CD14-positive monocyte (primary cell): ENCODE data around the gene COG7. TPM values are rescaled to one million over a fixed set of nuclear protein-coding genes. Genes with fewer than 3 reads are reported as not detected.

ENCODE experiments used
- DNase-seq, 3 donors: peaks; one replicate each; pipeline ENCODE4 v3.0.0-alpha.2; 2011 to 2022
- H2AFZ ChIP-seq: 2 replicates; pipeline ENCODE4 v1.6.0; 2012; ENCODE audit warnings: mild to moderate bottlenecking, low read depth, low read length, inconsistent platforms; ENCODE audit not compliant: insufficient read depth, poor library complexity, severe bottlenecking
- H3K27ac ChIP-seq, 2 donors: 1 replicate in 1 of 2; 2 replicates in 1 of 2; pipeline ENCODE4 v1.5.1; 2012 to 2013; ENCODE audit warnings: low read length in 2 of 2, control low read depth in 1 of 2, inconsistent platforms in 1 of 2, low read depth in 1 of 2, mild to moderate bottlenecking in 1 of 2
- H3K27me3 ChIP-seq, 2 donors: one replicate each; pipeline versions ENCODE4 v1.6.0 to v1.6.1; 2011 to 2013; ENCODE audit warnings: low read length in 2 of 2; ENCODE audit not compliant: control insufficient read depth in 2 of 2, insufficient read depth in 2 of 2
- H3K36me3 ChIP-seq, 2 donors: replicated peaks in 1 of 2; 1 replicate in 1 of 2; 2 replicates in 1 of 2; pipeline versions ENCODE4 v1.5.1 to v1.6.1; 2012 to 2013; ENCODE audit warnings: low read length in 2 of 2, control low read depth in 1 of 2, inconsistent platforms in 1 of 2, mild to moderate bottlenecking in 1 of 2; ENCODE audit not compliant: insufficient read depth in 2 of 2, control insufficient read depth in 1 of 2
- H3K4me1 ChIP-seq, 2 donors: 1 replicate in 1 of 2; 2 replicates in 1 of 2; pipeline versions ENCODE4 v1.5.1 to v1.6.1; 2012 to 2013; ENCODE audit warnings: low read length in 2 of 2, control low read depth in 1 of 2, inconsistent platforms in 1 of 2, mild to moderate bottlenecking in 1 of 2, moderate library complexity in 1 of 2; ENCODE audit not compliant: insufficient read depth in 2 of 2, control insufficient read depth in 1 of 2
- H3K4me2 ChIP-seq: replicated peaks from 2 replicates; pipeline ENCODE3; 2012; ENCODE audit warnings: low read length, moderate library complexity, mild to moderate bottlenecking; ENCODE audit not compliant: poor library complexity, severe bottlenecking; ENCODE audit errors: extremely low read depth
- H3K4me3 ChIP-seq, 3 experiments: fragments of 200-600 bp in 1 of 3; sonication (generic) in 1 of 3; replicated peaks in 1 of 3; 1 replicate in 2 of 3; 2 replicates in 1 of 3; pipeline ENCODE4 v1.5.1; 2011 to 2013; ENCODE audit warnings: low read length in 3 of 3, mild to moderate bottlenecking in 3 of 3, control low read depth in 2 of 3, low read depth in 2 of 3, inconsistent platforms in 1 of 3, moderate library complexity in 1 of 3
- H3K79me2 ChIP-seq: 2 replicates; pipeline ENCODE4 v1.6.0; 2012; ENCODE audit warnings: mild to moderate bottlenecking, control low read depth, inconsistent platforms, low read length, moderate library complexity; ENCODE audit not compliant: insufficient read depth
- H3K9ac ChIP-seq: 2 replicates; pipeline ENCODE4 v1.6.0; 2017; ENCODE audit warnings: low read length, mild to moderate bottlenecking; ENCODE audit not compliant: insufficient read depth, poor library complexity, severe bottlenecking
- H3K9me3 ChIP-seq, 2 donors: replicated peaks in 1 of 2; 1 replicate in 1 of 2; 2 replicates in 1 of 2; pipeline versions ENCODE4 v1.5.1 to v1.6.1; 2012 to 2013; ENCODE audit warnings: low read length in 2 of 2, control low read depth in 1 of 2; ENCODE audit not compliant: control insufficient read depth in 1 of 2, insufficient read depth in 1 of 2
- H4K20me1 ChIP-seq: 2 replicates; pipeline ENCODE4 v1.6.0; 2012; ENCODE audit warnings: mild to moderate bottlenecking, low read length, control low read depth, moderate library complexity; ENCODE audit not compliant: insufficient read depth
- H3K27ac Mint-ChIP-seq, 7 donors: one replicate each; pipeline ENCODE4 v1.8.0; 2020; ENCODE audit warnings: mild to moderate bottlenecking in 7 of 7, mixed read lengths in 7 of 7, moderate library complexity in 6 of 7, inconsistent platforms in 2 of 7
- H3K27me3 Mint-ChIP-seq, 3 donors: one replicate each; pipeline ENCODE4 v1.8.0; 2021 to 2022; ENCODE audit warnings: low read depth in 3 of 3, mild to moderate bottlenecking in 3 of 3, mixed read lengths in 3 of 3, moderate library complexity in 3 of 3, inconsistent platforms in 1 of 3
- H3K36me3 Mint-ChIP-seq, 2 donors: one replicate each; pipeline ENCODE4 v1.8.0; 2020; ENCODE audit warnings: mixed read lengths in 2 of 2, inconsistent platforms in 1 of 2, mild to moderate bottlenecking in 1 of 2
- H3K4me1 Mint-ChIP-seq: one replicate; pipeline ENCODE4 v1.8.0; 2020; ENCODE audit warnings: mild to moderate bottlenecking, mixed read lengths
- H3K4me3 Mint-ChIP-seq, 2 donors: one replicate each; pipeline ENCODE4 v1.8.0; 2020; ENCODE audit warnings: mild to moderate bottlenecking in 2 of 2, mixed read lengths in 2 of 2, moderate library complexity in 1 of 2
- H3K9me3 Mint-ChIP-seq, 7 donors: one replicate each; pipeline ENCODE4 v1.8.0; 2020 to 2022; ENCODE audit warnings: mixed read lengths in 7 of 7, mild to moderate bottlenecking in 6 of 7, moderate library complexity in 6 of 7, inconsistent platforms in 2 of 7
- WGBS: methylation state at CpG from one replicate; pipeline ENCODE4 v1.1.5; 2013; ENCODE audit warnings: missing lambda C conversion rate; ENCODE audit not compliant: insufficient coverage; 5-methylcytosine and 5-hydroxymethylcytosine counted together
- intact Hi-C, 2 donors: fragments of 100-400 bp; cut with micrococcal nuclease; formaldehyde crosslinking; loops; one replicate each; pipeline versions ENCODE4 v1.15.0 to v1.15.1; 2023
- polyA plus RNA-seq, 3 donors: library from polyadenylated mRNA; depleted of rRNA in 1 of 3; unstranded in 2 of 3; stranded (reverse) in 1 of 3; fragments of 300-500 nt in 2 of 3; fragments of >200 nt in 1 of 3; fragmentation: Illumina TruSeq in 2 of 3; gene quantifications; 1 replicate in 2 of 3; 2 replicates in 1 of 3; pipeline ENCODE4 v1.2.3, GENCODE V29; 2012 to 2021
- TF ChIP-seq, protein P1 (sequence below): fragments of 200-600 bp; IDR thresholded peaks from one replicate; pipeline ENCODE4 v1.8.0; 2022; ENCODE audit warnings: antibody characterized with exemption, mild to moderate bottlenecking

COG7 gene
- polyA plus RNA-seq, 3 donors: 6.6 to 28.8 (median 8.0) TPM

DNA sequence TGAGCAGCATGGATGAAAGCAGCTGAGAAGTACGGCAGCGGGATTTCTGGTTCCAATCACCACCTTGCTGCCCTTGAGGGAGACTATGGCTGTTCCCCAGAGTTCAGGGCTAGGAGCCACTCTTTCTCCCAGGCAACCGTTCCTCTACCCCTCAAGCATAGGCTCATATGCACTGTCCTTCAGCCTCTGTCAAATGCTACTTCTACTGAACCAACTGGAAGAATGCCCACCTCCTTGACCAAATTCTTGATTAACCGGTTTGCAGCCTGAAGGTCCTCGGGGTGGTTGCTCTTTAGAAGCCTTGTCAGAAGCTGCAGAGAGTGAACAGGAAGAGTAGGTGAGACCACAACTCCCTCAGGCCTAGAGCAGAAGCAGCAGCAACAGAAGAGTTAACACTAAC, 33.5 kb upstream of the COG7 start:
- WGBS: 92% methylated on average over 3 of the region's 5 CpGs
- H3K27me3 ChIP-seq: no peaks in the 10 kb centered on the region
- Mint-ChIP-seq H3K9me3 (no peaks in the 10 kb centered on the region), H3K4me3 (no peak overlapping the region), H3K27me3 (no peaks in the 10 kb centered on the region), H3K36me3 (peaks cover 89 to 99% of the 10 kb centered on the region in 2 donors), H3K4me1 (no peaks in the 10 kb centered on the region), H3K27ac (peak overlapping the region in 1 of 7 donors; percentile 12)
- intact Hi-C loops: no loop called here
- no peaks in the 10 kb centered on the region for H3K9me3 ChIP-seq
- no peak for DNase-seq
- no peak overlapping the region for H3K9ac ChIP-seq
- TF ChIP-seq, protein P1, sequence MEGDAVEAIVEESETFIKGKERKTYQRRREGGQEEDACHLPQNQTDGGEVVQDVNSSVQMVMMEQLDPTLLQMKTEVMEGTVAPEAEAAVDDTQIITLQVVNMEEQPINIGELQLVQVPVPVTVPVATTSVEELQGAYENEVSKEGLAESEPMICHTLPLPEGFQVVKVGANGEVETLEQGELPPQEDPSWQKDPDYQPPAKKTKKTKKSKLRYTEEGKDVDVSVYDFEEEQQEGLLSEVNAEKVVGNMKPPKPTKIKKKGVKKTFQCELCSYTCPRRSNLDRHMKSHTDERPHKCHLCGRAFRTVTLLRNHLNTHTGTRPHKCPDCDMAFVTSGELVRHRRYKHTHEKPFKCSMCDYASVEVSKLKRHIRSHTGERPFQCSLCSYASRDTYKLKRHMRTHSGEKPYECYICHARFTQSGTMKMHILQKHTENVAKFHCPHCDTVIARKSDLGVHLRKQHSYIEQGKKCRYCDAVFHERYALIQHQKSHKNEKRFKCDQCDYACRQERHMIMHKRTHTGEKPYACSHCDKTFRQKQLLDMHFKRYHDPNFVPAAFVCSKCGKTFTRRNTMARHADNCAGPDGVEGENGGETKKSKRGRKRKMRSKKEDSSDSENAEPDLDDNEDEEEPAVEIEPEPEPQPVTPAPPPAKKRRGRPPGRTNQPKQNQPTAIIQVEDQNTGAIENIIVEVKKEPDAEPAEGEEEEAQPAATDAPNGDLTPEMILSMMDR: no peak
- H3K79me2 ChIP-seq: peaks cover 10% of the 10 kb centered on the region
- H3K4me3 ChIP-seq: no peak overlapping the region
- H3K36me3 ChIP-seq: peaks cover 93 to 100% of the 10 kb centered on the region in 2 donors
- H4K20me1 ChIP-seq: peaks cover 26% of the 10 kb centered on the region
- H3K27ac ChIP-seq: no peak overlapping the region
- no peak overlapping the region for H2AFZ ChIP-seq
- no peaks in the 10 kb centered on the region for H3K4me1 ChIP-seq
- no peak overlapping the region for H3K4me2 ChIP-seq

DNA sequence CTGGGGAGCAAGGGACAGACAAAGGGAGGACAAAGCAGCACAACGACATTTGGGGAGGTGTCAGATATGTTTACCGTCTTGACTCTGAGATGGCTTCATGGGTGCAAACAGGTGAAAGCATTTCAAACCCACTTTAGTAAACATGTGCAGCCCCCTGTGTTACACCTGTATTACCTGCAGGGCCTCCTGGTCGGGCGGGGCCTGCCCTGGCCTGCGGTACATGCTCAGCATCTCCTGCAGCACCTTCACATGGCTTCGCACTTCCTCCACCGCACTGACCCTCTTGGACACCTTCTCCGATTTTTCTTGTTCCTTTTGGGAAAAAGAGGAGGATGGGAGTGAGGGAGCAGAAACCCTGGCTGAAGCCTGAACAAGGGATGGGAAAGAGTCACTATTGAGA, 32.9 kb upstream of the COG7 start:
- H3K9me3 Mint-ChIP-seq: no peaks in the 10 kb centered on the region
- Histone ChIP-seq H3K4me1 (no peaks in the 10 kb centered on the region), H3K9ac (no peak overlapping the region), H3K36me3 (peaks cover 93 to 100% of the 10 kb centered on the region in 2 donors), H2AFZ (no peak overlapping the region), H3K4me3 (no peak overlapping the region), H4K20me1 (peaks cover 26% of the 10 kb centered on the region), H3K27ac (no peak overlapping the region), H3K9me3 (no peaks in the 10 kb centered on the region), H3K79me2 (peaks cover 9% of the 10 kb centered on the region), H3K4me2 (no peak overlapping the region), H3K27me3 (no peaks in the 10 kb centered on the region)
- peaks cover 89 to 100% of the 10 kb centered on the region in 2 donors for H3K36me3 Mint-ChIP-seq
- peak overlapping the region in 1 of 7 donors; percentile 64 for H3K27ac Mint-ChIP-seq
- H3K27me3 Mint-ChIP-seq: no peaks in the 10 kb centered on the region
- DNase-seq: no peak
- no peak overlapping the region for H3K4me3 Mint-ChIP-seq
- 99% methylated on average over 8 of the region's 8 CpGs for WGBS
- intact Hi-C loops: no loop called here
- TF ChIP-seq, protein P1: no peak
- H3K4me1 Mint-ChIP-seq: no peaks in the 10 kb centered on the region
